H1 (cell line): ENCODE data around the gene ALDH1L2. TPM values are rescaled to one million over a fixed set of nuclear protein-coding genes. Genes with fewer than 3 reads are reported as not detected.

Experiments used
- CEBPB ChIP-seq: IDR thresholded peaks from 2 replicates; pipeline ENCODE4 v1.6.1; 2012; ENCODE audit warnings: low read depth, low read length
- CREB1 ChIP-seq: IDR thresholded peaks from 2 replicates; pipeline ENCODE4 v1.6.1; 2012; ENCODE audit warnings: inconsistent platforms
- FOSL1 ChIP-seq: IDR thresholded peaks from 2 replicates; pipeline ENCODE4 v1.6.1; 2011; ENCODE audit warnings: mild to moderate bottlenecking, low read depth, low read length, moderate library complexity; ENCODE audit not compliant: insufficient read depth
- KDM1A ChIP-seq: fragments of 200-600, 300-600 bp; sonication (generic); IDR thresholded peaks from 2 replicates; pipeline ENCODE4 v1.7.1; 2016; ENCODE audit warnings: mild to moderate bottlenecking, low read length, borderline replicate concordance
- MAFK ChIP-seq: IDR thresholded peaks from 2 replicates; pipeline ENCODE4 v1.6.1; 2012; ENCODE audit warnings: low read depth, mild to moderate bottlenecking, improper control_type of control experiment, low read length
- POLR2A ChIP-seq, 2 experiments: IDR thresholded peaks; 1 replicate in 1 of 2; 2 replicates in 1 of 2; pipeline ENCODE4 v1.6.1; 2011; ENCODE audit warnings: low read depth in 2 of 2, low read length in 2 of 2, mild to moderate bottlenecking in 2 of 2; ENCODE audit errors: control extremely low read depth in 1 of 2
- RBBP5 ChIP-seq: IDR thresholded peaks from 2 replicates; pipeline ENCODE4 v1.7.1; 2012; ENCODE audit warnings: low read depth, mild to moderate bottlenecking, inconsistent platforms, low read length, moderate library complexity, borderline replicate concordance
- RFX5 ChIP-seq: IDR thresholded peaks from 2 replicates; pipeline ENCODE4 v1.6.1; 2011; ENCODE audit warnings: low read depth, low read length, improper control_type of control experiment, borderline replicate concordance
- RXRA ChIP-seq: IDR thresholded peaks from 2 replicates; pipeline ENCODE4 v1.6.1; 2011; ENCODE audit warnings: low read depth, mild to moderate bottlenecking, low read length, moderate library complexity; ENCODE audit not compliant: insufficient read depth
- SP2 ChIP-seq: IDR thresholded peaks from 2 replicates; pipeline ENCODE4 v1.6.1; 2012; ENCODE audit warnings: mild to moderate bottlenecking, low read length, inconsistent platforms
- SP4 ChIP-seq: IDR thresholded peaks from 2 replicates; pipeline ENCODE4 v1.6.1; 2012; ENCODE audit warnings: low read length, inconsistent platforms
- polyA plus RNA-seq, 7 experiments: library from polyadenylated mRNA; depleted of rRNA in 3 of 7; stranded (reverse) in 5 of 7; unstranded in 2 of 7; fragments of >200 nt in 5 of 7; fragments of 200-250 nt in 2 of 7; gene quantifications; 1 replicate in 5 of 7; 2 replicates in 1 of 7; 4 replicates in 1 of 7; pipeline versions ENCODE4 v1.2.1 to v1.2.3, GENCODE V29; 2011 to 2013; ENCODE audit warnings: missing spikeins in 2 of 7, mixed read lengths in 2 of 7
- total RNA-seq: library from RNA; stranded (reverse); fragmentation: NEBNext Ultra II Directional; extraction: Animal tissue kit (Norgen Biotek cat#: 25700); gene quantifications from 2 replicates; pipeline ENCODE4 v1.2.1, GENCODE V29; 2021
- TF ChIP-seq, protein P1 (sequence below): fragments of 300-600 bp; sonication (generic); IDR thresholded peaks from 2 replicates; pipeline ENCODE4 v1.7.1; 2012; ENCODE audit warnings: low read length, moderate library complexity, mild to moderate bottlenecking, inconsistent platforms; ENCODE audit not compliant: insufficient replicate concordance
- TF ChIP-seq, protein P2 (sequence below): IDR thresholded peaks from 2 replicates; pipeline ENCODE4 v1.6.1; 2012; ENCODE audit warnings: inconsistent platforms

Gene ALDH1L2
- total and polyA plus RNA-seq, 2 of the 8 experiments (the other 6 are each of a cell fraction or from before 2014, with no cell fraction given), result 3.7 to 7.2 TPM

DNA sequence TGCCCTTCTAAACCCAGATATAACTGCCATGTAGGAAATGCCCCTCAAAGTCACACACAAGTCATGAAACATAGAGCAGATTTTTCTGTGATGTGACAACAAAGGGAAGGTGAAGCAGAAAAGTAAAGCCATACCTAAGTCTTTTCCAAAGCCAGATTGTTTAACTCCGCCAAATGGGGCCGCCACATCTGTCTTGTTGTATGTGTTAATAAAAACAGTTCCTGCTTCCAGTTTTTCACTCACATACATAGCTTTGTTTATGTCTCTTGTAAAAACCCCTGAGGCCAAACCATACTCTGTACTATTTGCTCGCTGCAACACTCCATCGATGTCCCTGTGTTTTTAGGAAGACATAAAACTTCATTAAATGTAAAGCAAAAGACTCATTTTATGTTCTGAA is 57.8 kb downstream of the ALDH1L2 start (continued):
- TF ChIP-seq, protein P1, sequence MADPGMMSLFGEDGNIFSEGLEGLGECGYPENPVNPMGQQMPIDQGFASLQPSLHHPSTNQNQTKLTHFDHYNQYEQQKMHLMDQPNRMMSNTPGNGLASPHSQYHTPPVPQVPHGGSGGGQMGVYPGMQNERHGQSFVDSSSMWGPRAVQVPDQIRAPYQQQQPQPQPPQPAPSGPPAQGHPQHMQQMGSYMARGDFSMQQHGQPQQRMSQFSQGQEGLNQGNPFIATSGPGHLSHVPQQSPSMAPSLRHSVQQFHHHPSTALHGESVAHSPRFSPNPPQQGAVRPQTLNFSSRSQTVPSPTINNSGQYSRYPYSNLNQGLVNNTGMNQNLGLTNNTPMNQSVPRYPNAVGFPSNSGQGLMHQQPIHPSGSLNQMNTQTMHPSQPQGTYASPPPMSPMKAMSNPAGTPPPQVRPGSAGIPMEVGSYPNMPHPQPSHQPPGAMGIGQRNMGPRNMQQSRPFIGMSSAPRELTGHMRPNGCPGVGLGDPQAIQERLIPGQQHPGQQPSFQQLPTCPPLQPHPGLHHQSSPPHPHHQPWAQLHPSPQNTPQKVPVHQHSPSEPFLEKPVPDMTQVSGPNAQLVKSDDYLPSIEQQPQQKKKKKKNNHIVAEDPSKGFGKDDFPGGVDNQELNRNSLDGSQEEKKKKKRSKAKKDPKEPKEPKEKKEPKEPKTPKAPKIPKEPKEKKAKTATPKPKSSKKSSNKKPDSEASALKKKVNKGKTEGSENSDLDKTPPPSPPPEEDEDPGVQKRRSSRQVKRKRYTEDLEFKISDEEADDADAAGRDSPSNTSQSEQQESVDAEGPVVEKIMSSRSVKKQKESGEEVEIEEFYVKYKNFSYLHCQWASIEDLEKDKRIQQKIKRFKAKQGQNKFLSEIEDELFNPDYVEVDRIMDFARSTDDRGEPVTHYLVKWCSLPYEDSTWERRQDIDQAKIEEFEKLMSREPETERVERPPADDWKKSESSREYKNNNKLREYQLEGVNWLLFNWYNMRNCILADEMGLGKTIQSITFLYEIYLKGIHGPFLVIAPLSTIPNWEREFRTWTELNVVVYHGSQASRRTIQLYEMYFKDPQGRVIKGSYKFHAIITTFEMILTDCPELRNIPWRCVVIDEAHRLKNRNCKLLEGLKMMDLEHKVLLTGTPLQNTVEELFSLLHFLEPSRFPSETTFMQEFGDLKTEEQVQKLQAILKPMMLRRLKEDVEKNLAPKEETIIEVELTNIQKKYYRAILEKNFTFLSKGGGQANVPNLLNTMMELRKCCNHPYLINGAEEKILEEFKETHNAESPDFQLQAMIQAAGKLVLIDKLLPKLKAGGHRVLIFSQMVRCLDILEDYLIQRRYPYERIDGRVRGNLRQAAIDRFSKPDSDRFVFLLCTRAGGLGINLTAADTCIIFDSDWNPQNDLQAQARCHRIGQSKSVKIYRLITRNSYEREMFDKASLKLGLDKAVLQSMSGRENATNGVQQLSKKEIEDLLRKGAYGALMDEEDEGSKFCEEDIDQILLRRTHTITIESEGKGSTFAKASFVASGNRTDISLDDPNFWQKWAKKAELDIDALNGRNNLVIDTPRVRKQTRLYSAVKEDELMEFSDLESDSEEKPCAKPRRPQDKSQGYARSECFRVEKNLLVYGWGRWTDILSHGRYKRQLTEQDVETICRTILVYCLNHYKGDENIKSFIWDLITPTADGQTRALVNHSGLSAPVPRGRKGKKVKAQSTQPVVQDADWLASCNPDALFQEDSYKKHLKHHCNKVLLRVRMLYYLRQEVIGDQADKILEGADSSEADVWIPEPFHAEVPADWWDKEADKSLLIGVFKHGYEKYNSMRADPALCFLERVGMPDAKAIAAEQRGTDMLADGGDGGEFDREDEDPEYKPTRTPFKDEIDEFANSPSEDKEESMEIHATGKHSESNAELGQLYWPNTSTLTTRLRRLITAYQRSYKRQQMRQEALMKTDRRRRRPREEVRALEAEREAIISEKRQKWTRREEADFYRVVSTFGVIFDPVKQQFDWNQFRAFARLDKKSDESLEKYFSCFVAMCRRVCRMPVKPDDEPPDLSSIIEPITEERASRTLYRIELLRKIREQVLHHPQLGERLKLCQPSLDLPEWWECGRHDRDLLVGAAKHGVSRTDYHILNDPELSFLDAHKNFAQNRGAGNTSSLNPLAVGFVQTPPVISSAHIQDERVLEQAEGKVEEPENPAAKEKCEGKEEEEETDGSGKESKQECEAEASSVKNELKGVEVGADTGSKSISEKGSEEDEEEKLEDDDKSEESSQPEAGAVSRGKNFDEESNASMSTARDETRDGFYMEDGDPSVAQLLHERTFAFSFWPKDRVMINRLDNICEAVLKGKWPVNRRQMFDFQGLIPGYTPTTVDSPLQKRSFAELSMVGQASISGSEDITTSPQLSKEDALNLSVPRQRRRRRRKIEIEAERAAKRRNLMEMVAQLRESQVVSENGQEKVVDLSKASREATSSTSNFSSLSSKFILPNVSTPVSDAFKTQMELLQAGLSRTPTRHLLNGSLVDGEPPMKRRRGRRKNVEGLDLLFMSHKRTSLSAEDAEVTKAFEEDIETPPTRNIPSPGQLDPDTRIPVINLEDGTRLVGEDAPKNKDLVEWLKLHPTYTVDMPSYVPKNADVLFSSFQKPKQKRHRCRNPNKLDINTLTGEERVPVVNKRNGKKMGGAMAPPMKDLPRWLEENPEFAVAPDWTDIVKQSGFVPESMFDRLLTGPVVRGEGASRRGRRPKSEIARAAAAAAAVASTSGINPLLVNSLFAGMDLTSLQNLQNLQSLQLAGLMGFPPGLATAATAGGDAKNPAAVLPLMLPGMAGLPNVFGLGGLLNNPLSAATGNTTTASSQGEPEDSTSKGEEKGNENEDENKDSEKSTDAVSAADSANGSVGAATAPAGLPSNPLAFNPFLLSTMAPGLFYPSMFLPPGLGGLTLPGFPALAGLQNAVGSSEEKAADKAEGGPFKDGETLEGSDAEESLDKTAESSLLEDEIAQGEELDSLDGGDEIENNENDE, result no peak
- TF ChIP-seq CEBPB (no peak), MAFK (no peak), RFX5 (no peak), KDM1A (no peak), RXRA (no peak), POLR2A (IDR thresholded peaks at IDR 0.05; ENCODE audit: control extremely low read depth in 1 of 2, low read depth in 2 of 2, low read length in 2 of 2) (no peak), FOSL1 (no peak), RBBP5 (no peak), CREB1 (no peak), SP2 (no peak), SP4 (no peak)
- TF ChIP-seq, protein P2, sequence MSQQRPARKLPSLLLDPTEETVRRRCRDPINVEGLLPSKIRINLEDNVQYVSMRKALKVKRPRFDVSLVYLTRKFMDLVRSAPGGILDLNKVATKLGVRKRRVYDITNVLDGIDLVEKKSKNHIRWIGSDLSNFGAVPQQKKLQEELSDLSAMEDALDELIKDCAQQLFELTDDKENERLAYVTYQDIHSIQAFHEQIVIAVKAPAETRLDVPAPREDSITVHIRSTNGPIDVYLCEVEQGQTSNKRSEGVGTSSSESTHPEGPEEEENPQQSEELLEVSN, result no peak
